GM10266 (cell line): ENCODE results near the gene DLGAP4.

Source experiments
- DNase-seq: peaks from one replicate; pipeline ENCODE4 v3.0.0; 2012; ENCODE audit errors: extremely low spot score
- CTCF ChIP-seq: IDR thresholded peaks from 2 replicates; pipeline ENCODE4 v1.5.1; 2012; ENCODE audit warnings: mild to moderate bottlenecking, low read depth; ENCODE audit not compliant: control insufficient read depth, insufficient read depth; ENCODE audit errors: missing control alignments

The DLGAP4 gene

GRCh38 chr20:36352843-36353553, 46.9 kb downstream of the DLGAP4 start:
- TF ChIP-seq CTCF: no peak
- no peak for DNase-seq

- TF ChIP-seq CTCF: no peak
- DNase-seq: no peak
Measured at GRCh38 chr20:36353740-36354139, 47.6 kb downstream of the DLGAP4 start.

- DNase-seq: no peak
- no peak for TF ChIP-seq CTCF
Measured at GRCh38 chr20:36355469-36356171, 49.5 kb downstream of the DLGAP4 start.

- TF ChIP-seq CTCF: no peak
- no peak for DNase-seq
Measured at GRCh38 chr20:36359668-36360406, 53.7 kb downstream of the DLGAP4 start.

GRCh38 chr20:36360429-36360828, 54.3 kb downstream of the DLGAP4 start:
- DNase-seq: no peak
- TF ChIP-seq CTCF: no peak

GRCh38 chr20:36361406-36361805, 55.3 kb downstream of the DLGAP4 start:
- TF ChIP-seq CTCF: no peak
- DNase-seq: no peak
